Ovary (tissue), 9 donors: Measurements from ENCODE around the gene ZMIZ1. TPM values are rescaled to one million over a fixed set of nuclear protein-coding genes. Genes with fewer than 3 reads are reported as not detected.

ENCODE experiments used
- DNase-seq, 5 donors: peaks; one replicate each; pipeline ENCODE4 v3.0.0-alpha.2; 2019 to 2020
- H3K27ac ChIP-seq, 2 donors: fragments of 200-600 bp; one replicate each; pipeline versions ENCODE4 v1.5.1 to v1.8.0; 2019 to 2022
- H3K27me3 ChIP-seq: fragments of 200-600 bp; one replicate; pipeline ENCODE4 v1.8.0; 2022
- H3K36me3 ChIP-seq: fragments of 200-600 bp; sonication (generic); one replicate; pipeline ENCODE4 v1.5.1; 2019
- H3K4me1 ChIP-seq: one replicate; pipeline ENCODE4 v1.8.1; 2013; ENCODE audit warnings: mild to moderate bottlenecking, moderate library complexity; ENCODE audit not compliant: insufficient read depth
- H3K4me3 ChIP-seq: fragments of 200-600 bp; sonication (generic); one replicate; pipeline ENCODE4 v1.5.1; 2017
- H3K9me3 ChIP-seq, 2 donors: fragments of 200-600 bp in 1 of 2; sonication (generic) in 1 of 2; one replicate each; pipeline versions ENCODE4 v1.5.1 to v1.8.1; 2013 to 2019; ENCODE audit warnings: mild to moderate bottlenecking in 1 of 2, moderate library complexity in 1 of 2
- EP300 ChIP-seq: sonication (generic); formaldehyde crosslinking; IDR thresholded peaks from one replicate; pipeline ENCODE4 v1.6.1; 2017; ENCODE audit warnings: antibody characterized with exemption
- POLR2A ChIP-seq: fragments of 450-650 bp; IDR thresholded peaks from one replicate; pipeline ENCODE4 v1.6.1; 2017; ENCODE audit warnings: antibody characterized with exemption, mild to moderate bottlenecking, moderate library complexity
- WGBS, 3 donors: extraction: QIAGEN DNeasy Blood & Tissue Kit in 1 of 3; methylation state at CpG; one replicate each; pipeline versions ENCODE4 v1.1.5 to v1.1.7; 2013 to 2017; 5-methylcytosine and 5-hydroxymethylcytosine counted together
- intact Hi-C, 4 donors: fragments of 100-400 bp; cut with DNase I; formaldehyde crosslinking; loops; one replicate each; pipeline versions ENCODE4 v1.11.0 to v1.15.1; 2022 to 2023
- polyA plus RNA-seq, 2 donors: library from polyadenylated mRNA; stranded (reverse); fragments of 200-250 nt in 1 of 2; fragments of 350-450 nt in 1 of 2; fragmentation: Illumina TruSeq in 1 of 2; extraction: RNeasy Lipid Tissue Mini Kit (QIAGEN cat#74804) in 1 of 2; gene quantifications; one replicate each; pipeline ENCODE4 v1.2.3, GENCODE V29; 2013 to 2014
- total RNA-seq, 7 donors: library from RNA; depleted of rRNA in 2 of 7; stranded (reverse); fragments of >200 nt in 2 of 7; fragmentation: NEBNext Ultra II Directional in 3 of 7; extraction: Animal tissue kit (Norgen Biotek cat#: 25700) in 3 of 7; gene quantifications; one replicate each; pipeline versions ENCODE4 v1.1.0 to v1.2.4, GENCODE V29; 2016 to 2023
- TF ChIP-seq, protein P1 (sequence below), 3 donors: fragments of 450-650 bp in 2 of 3; fragments of 200-600 bp in 1 of 3; IDR thresholded peaks; one replicate each; pipeline versions ENCODE4 v1.5.1 to v1.8.0; 2016 to 2022; ENCODE audit warnings: antibody characterized with exemption in 3 of 3, mild to moderate bottlenecking in 1 of 3
- donor health status: DM: no; HTN: no; CAD: no; lungs with moderate emphysema.
- donor health status: DM: no; HTN: no; CAD: no.
- donor health status: Bipolar disorder and iron deficiency.
- donor health status: DM: yes; HTN: yes; CAD: no.
- donor health status: DM: no; HTN: no; CAD: no.
- donor health status: DM: yes; HTN: yes; CAD: no.

ZMIZ1 gene
- total and polyA plus RNA-seq, 9 donors, result 30.3 to 117 (median 69.1) TPM

DNA sequence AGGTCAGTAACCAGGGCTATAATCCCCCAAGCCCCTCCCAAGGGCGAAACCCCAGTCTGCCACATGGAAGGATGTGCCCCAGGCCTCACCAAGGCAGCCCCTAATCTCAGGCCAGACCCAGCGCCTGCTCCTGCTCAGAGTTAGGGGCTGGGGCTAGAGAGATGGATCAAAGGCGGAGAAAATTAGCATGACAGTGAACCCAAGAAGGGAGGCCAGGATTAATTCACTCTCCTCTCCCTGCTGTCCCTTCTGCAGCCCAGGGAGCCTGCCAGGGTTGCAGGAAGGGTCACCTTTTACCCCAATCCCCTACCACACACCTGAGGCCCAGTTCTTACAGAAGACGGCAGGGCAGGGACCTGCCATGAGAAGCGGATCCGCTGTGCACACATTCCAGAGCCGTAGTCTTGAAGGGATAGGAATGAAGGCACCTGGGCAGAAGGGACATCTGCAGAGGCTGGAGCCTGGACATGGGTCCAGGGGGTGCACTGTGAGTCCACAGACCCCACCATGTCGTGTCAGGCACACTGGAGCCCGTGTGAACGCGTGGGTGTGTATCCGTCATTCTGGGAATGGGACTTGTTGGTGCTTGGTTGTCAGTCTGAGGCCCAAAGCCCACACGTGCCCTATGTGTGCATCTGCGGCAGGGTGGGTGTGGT, 11.9 kb upstream of the ZMIZ1 start:
- no peak for TF ChIP-seq EP300
- TF ChIP-seq, protein P1, sequence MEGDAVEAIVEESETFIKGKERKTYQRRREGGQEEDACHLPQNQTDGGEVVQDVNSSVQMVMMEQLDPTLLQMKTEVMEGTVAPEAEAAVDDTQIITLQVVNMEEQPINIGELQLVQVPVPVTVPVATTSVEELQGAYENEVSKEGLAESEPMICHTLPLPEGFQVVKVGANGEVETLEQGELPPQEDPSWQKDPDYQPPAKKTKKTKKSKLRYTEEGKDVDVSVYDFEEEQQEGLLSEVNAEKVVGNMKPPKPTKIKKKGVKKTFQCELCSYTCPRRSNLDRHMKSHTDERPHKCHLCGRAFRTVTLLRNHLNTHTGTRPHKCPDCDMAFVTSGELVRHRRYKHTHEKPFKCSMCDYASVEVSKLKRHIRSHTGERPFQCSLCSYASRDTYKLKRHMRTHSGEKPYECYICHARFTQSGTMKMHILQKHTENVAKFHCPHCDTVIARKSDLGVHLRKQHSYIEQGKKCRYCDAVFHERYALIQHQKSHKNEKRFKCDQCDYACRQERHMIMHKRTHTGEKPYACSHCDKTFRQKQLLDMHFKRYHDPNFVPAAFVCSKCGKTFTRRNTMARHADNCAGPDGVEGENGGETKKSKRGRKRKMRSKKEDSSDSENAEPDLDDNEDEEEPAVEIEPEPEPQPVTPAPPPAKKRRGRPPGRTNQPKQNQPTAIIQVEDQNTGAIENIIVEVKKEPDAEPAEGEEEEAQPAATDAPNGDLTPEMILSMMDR (IDR thresholded peaks at IDR 0.05), result no peak
- TF ChIP-seq POLR2A, result no peak
- H3K9me3 ChIP-seq, result no peaks in the 10 kb centered on the region
- no peaks in the 10 kb centered on the region for H3K4me1 ChIP-seq
- WGBS, 3 donors, result 86 to 95% (median 92%) methylated on average over 14 of the region's 14 CpGs
- intact Hi-C loops, result no loop called here
- H3K36me3 ChIP-seq, result no peaks in the 10 kb centered on the region
- no peak overlapping the region for H3K4me3 ChIP-seq
- no peaks in the 10 kb centered on the region for H3K27me3 ChIP-seq
- DNase-seq, result peak in 4 of 5 donors; percentile 5 to 22 (median 10)
- H3K27ac ChIP-seq, result no peak overlapping the region

- WGBS, 3 donors, result 79 to 89% (median 87%) methylated on average over 12 of the region's 12 CpGs
- intact Hi-C loops, result no loop called here
- no peak overlapping the region for H3K27ac ChIP-seq
These were observed 11.1 kb upstream of the ZMIZ1 start for GRCh38 chr10:79057481-79058275.

GRCh38 chr10:79058899-79059841, 9.6 kb upstream of the ZMIZ1 start:
- H3K4me3 ChIP-seq, result no peak overlapping the region
- H3K36me3 ChIP-seq, result no peaks in the 10 kb centered on the region
- no peak overlapping the region for H3K27ac ChIP-seq
- intact Hi-C loops, result no loop called here
- TF ChIP-seq POLR2A (no peak), EP300 (no peak)
- TF ChIP-seq, protein P1 (IDR thresholded peaks at IDR 0.05), result no peak
- WGBS, 3 donors, result 79 to 88% (median 85%) methylated on average over 10 of the region's 10 CpGs
- peak in 4 of 5 donors; percentile 2 to 18 (median 8) for DNase-seq
- no peaks in the 10 kb centered on the region for H3K9me3 ChIP-seq
- H3K4me1 ChIP-seq, result no peaks in the 10 kb centered on the region
- H3K27me3 ChIP-seq, result no peaks in the 10 kb centered on the region

More at GRCh38 chr10:79057481-79058275, 11.1 kb upstream of the ZMIZ1 start:
- Histone ChIP-seq H3K9me3 (no peaks in the 10 kb centered on the region), H3K4me3 (no peak overlapping the region), H3K4me1 (no peaks in the 10 kb centered on the region), H3K27me3 (no peaks in the 10 kb centered on the region), H3K36me3 (no peaks in the 10 kb centered on the region)
- DNase-seq, result peak in 4 of 5 donors; percentile 4 to 15 (median 6)
- no peak for TF ChIP-seq POLR2A
- TF ChIP-seq, protein P1 (IDR thresholded peaks at IDR 0.05), result no peak
- no peak for TF ChIP-seq EP300

DNA sequence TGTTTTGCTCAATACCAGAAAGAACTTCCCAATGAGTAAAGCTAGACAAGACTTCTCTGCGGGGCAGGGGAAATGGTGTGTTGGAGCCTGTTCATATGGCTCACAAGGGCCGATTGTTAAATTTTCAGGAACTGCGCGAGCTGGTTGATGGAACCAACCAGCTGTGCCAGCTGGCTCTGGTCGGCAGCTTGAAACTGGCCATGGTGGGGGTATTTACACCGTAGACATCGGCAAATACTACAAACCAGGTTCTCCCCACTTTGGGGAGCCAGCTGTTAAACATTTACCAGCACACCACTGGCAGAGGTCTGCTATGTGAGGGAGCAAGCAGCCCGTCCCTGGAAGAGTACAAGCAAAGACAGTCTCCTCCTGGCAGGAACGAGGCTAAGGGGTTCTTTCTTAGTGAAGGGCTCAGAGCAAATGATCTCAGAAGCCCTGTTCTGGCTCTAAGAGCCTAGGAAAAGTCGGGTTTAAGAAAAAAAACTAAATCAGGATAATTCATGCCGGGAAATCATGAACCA, 8.8 kb upstream of the ZMIZ1 start:
- TF ChIP-seq, protein P1 (IDR thresholded peaks at IDR 0.05), result no peak
- TF ChIP-seq POLR2A, result no peak
- H3K27ac ChIP-seq, result no peak overlapping the region
- intact Hi-C loops, result loop anchor here (10.0 kb wide), 3 partner anchors 85 to 1015 kb away; no protein-coding TSS in a partner anchor
- H3K4me1 ChIP-seq, result no peaks in the 10 kb centered on the region
- H3K4me3 ChIP-seq, result no peak overlapping the region
- DNase-seq, result peak in 4 of 5 donors; percentile 1 to 17 (median 9)
- H3K27me3 ChIP-seq, result no peaks in the 10 kb centered on the region
- no peaks in the 10 kb centered on the region for H3K36me3 ChIP-seq
- WGBS, 3 donors, result 89 to 90% (median 89%) methylated on average over 11 of the region's 11 CpGs
- H3K9me3 ChIP-seq, result no peaks in the 10 kb centered on the region
